ENCODE measurements around the gene CCDC14.

The CCDC14 gene

DNA sequence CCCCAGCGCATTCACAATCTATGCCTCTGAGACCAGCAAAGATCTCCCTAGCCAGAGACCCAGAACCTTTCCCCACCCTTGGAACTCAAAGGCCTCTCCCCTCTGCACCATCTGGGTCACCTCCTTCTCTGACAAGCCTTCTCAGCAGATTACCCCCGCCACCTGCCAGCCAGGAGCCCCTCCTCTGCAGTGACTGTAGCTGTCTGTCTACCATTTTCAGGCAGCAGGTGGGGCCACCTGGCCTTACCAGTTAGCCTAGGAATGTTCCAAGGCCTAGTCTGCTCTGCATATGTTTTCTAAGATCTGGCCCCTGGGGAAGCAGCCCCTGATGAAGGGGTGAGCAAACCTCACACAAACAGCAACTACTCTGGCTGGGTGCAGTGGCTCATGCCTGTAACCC lies 79.3 kb downstream of the CCDC14 start:
- DNase-seq (no peak), ATAC-seq (replicated peaks) (no peak)
- Mint-ChIP-seq H3K4me1 (ENCODE audit: low read depth in 2 of 2) (peaks cover 9 to 10% of the 10 kb centered on the region in 2 donors), H3K4me3 (no peak overlapping the region), H3K27me3 (peaks cover 39 to 90% of the 10 kb centered on the region in 2 donors), H3K27ac (no peak overlapping the region), H3K9me3 (no peaks in the 10 kb centered on the region), H3K36me3 (ENCODE audit: insufficient read depth) (no peaks in the 10 kb centered on the region)

DNA sequence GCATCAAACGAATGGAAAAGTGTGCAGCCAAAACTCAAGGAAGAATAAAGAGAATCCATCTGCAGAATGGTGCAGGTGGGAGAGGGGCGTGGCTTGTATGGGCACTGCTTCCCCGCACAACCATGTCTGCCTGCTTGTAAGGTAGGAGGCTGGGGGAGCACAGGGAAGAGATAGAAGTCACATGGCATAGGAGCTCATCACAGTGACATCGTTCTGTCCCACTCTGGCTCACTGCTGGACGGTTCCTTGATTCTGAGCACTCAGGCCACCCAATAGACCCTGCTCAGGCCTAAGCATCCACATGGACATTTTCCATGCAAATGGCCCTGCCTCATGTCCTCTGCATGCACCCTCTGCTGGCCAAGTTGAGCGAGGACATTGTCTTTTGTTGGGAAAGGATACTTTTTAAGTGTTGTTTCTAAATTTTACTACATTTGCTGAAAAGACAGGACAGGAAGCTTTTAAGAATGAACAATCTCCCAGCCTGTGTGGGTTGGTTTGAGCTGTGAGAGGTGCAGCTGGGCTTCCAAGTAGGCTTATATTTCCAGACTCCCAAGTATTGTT lies 79.9 kb downstream of the CCDC14 start:
- no peak overlapping the region for H3K4me3 Mint-ChIP-seq
- ATAC-seq (replicated peaks), result no peak
- no peak overlapping the region for H3K27ac Mint-ChIP-seq
- DNase-seq, result no peak
- H3K36me3 Mint-ChIP-seq (ENCODE audit: insufficient read depth), result no peaks in the 10 kb centered on the region
- no peaks in the 10 kb centered on the region for H3K9me3 Mint-ChIP-seq
- H3K4me1 Mint-ChIP-seq (ENCODE audit: low read depth in 2 of 2), result peaks cover 9 to 10% of the 10 kb centered on the region in 2 donors
- H3K27me3 Mint-ChIP-seq, result peaks cover 34 to 84% of the 10 kb centered on the region in 2 donors

DNA sequence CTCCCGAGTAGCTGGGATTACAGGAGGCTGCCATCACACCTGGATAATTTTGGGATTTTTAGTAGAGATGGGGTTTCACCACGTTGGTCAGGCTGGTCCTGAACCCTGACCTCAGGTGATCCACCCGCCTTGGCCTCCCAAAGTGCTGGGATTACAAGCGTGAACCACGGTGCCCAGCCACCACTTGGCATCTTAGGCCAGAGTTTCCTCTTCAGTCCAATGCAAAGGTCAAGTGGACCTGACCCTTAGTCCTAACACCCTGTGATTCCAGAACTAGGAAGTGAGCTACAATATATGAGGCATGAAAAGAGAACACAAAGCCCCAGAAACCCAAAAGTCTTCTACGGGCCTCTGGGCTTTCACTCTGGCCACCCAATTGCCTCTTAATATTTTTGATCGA lies 82.2 kb downstream of the CCDC14 start:
- ATAC-seq (replicated peaks) (no peak), DNase-seq (no peak)
- no peaks in the 10 kb centered on the region for H3K36me3 Mint-ChIP-seq (ENCODE audit: insufficient read depth)
- no peak overlapping the region for H3K27ac Mint-ChIP-seq
- H3K27me3 Mint-ChIP-seq, result peaks cover 30 to 61% of the 10 kb centered on the region in 2 donors
- H3K9me3 Mint-ChIP-seq, result no peaks in the 10 kb centered on the region
- no peak overlapping the region for H3K4me3 Mint-ChIP-seq
- H3K4me1 Mint-ChIP-seq (ENCODE audit: low read depth in 2 of 2), result peaks cover 6% of the 10 kb centered on the region in 2 donors

DNA sequence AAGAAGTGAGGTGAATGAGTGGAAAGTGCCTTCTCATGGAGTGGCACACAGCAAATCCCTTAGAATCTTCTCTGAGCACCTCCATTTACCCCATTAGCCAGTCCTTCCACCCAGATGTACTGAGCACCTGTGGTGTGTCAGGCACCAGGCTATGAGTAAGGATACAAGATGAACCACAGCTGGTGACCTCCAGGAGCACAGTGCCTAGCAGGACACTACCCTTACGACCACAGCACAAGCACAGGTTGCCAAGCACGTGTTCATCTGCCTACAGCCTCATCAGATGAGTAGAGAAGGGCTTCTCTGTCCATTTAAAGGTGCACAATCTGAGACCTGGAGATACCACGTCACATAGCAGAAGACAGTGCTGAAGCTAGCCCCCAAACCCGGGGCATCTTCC lies 83.1 kb downstream of the CCDC14 start:
- DNase-seq, result no peak
- H3K27me3 Mint-ChIP-seq, result peaks cover 22 to 55% of the 10 kb centered on the region in 2 donors
- H3K4me3 Mint-ChIP-seq, result no peak overlapping the region
- ATAC-seq (replicated peaks), result no peak
- no peaks in the 10 kb centered on the region for H3K9me3 Mint-ChIP-seq
- no peaks in the 10 kb centered on the region for H3K36me3 Mint-ChIP-seq (ENCODE audit: insufficient read depth)
- H3K4me1 Mint-ChIP-seq (ENCODE audit: low read depth in 2 of 2), result no peaks in the 10 kb centered on the region
- no peak overlapping the region for H3K27ac Mint-ChIP-seq

DNA sequence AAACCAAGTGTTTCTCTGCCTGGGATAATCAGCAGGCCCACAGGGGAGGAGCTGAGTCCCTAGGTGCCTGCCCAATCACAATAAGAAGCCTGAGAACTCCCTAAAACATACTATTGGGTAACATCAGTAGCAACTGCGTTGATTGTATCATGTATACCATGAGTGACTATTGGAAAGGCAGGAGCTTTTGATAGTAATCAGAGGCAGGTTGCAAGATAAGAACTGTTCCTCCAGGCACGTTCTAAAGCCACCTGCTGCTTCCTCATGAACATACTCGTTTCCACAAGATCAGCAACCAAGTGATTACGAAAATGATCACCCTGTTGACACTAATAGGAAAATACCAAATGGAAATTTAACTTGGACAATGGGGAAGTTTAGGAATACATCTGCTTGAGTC lies 83.6 kb downstream of the CCDC14 start:
- H3K27me3 Mint-ChIP-seq, result peaks cover 17 to 55% of the 10 kb centered on the region in 2 donors

DNA sequence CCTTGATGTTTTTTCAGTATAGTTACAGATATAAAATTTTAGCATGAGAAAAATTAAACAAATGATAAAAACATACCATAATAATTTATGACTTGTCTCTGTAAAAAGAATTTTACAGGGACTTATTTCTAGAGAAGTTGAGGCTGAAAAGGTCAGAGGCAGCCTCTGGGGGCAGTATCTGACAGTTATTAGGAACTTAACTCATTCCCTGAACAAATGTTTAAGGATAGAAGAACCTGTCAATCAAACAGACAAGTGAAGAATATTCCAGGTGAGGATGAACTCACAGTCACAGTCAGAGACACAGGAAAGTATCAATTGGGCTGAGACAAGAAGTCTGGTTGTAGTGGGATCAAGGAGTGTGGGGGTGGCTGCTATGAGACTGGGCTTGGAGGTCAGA lies 84.2 kb downstream of the CCDC14 start:
- H3K27ac Mint-ChIP-seq, result no peak overlapping the region
- no peaks in the 10 kb centered on the region for H3K36me3 Mint-ChIP-seq (ENCODE audit: insufficient read depth)
- DNase-seq (no peak), ATAC-seq (replicated peaks) (no peak)
- H3K4me3 Mint-ChIP-seq, result no peak overlapping the region
- no peaks in the 10 kb centered on the region for H3K9me3 Mint-ChIP-seq
- peaks cover 13 to 55% of the 10 kb centered on the region in 2 donors for H3K27me3 Mint-ChIP-seq
- H3K4me1 Mint-ChIP-seq (ENCODE audit: low read depth in 2 of 2), result no peaks in the 10 kb centered on the region

More for the DNA sequence above, 83.6 kb downstream of the CCDC14 start:
- Mint-ChIP-seq H3K4me1 (ENCODE audit: low read depth in 2 of 2) (no peaks in the 10 kb centered on the region), H3K4me3 (no peak overlapping the region), H3K9me3 (no peaks in the 10 kb centered on the region), H3K36me3 (ENCODE audit: insufficient read depth) (no peaks in the 10 kb centered on the region), H3K27ac (no peak overlapping the region)
- no peak for ATAC-seq (replicated peaks)
- no peak for DNase-seq

DNA sequence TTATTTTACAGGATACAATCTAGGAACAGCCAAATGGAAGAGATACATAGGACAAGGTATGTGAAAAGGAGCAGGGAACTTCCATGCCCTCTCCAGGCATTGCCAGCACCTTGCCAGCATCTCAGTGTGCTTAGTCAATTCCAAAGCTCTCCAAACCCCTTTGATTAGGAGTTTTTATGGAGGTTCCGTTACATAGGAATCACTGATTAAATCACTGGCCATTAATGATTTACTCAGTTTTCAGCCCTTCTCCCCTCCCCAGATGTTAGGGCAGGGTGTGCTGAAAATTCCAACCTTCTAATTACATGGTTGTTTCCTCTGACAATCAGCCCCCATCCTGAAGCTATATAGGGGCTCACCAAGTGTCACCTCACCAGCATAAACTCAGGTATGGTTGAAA lies 88.4 kb downstream of the CCDC14 start:
- H3K27ac Mint-ChIP-seq, result no peak overlapping the region
- no peak for ATAC-seq (replicated peaks)
- no peaks in the 10 kb centered on the region for H3K36me3 Mint-ChIP-seq (ENCODE audit: insufficient read depth)
- peaks cover 0 to 1% of the 10 kb centered on the region in 2 donors for H3K9me3 Mint-ChIP-seq
- no peak overlapping the region for H3K4me3 Mint-ChIP-seq
- no peaks in the 10 kb centered on the region for H3K4me1 Mint-ChIP-seq (ENCODE audit: low read depth in 2 of 2)
- DNase-seq, result no peak
- peaks cover 8 to 36% of the 10 kb centered on the region in 2 donors for H3K27me3 Mint-ChIP-seq

DNA sequence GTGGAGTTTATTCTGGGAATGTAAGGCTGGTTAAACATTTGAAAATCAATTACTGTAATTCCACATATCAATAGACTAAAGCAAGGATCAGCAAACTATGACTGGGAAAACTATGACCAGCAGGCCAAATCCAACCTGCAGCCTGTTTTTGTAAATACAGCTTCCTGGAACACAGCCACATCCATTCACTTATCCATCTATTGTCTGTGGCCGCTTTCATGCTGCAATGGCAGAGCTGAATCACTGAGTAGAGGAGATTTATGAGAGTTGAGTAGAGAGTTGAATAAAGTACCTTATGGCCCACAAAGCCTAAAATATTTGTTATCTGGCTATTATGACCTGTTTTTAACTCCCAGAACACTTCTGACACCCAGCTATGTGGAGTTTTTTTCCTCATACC lies 89.1 kb downstream of the CCDC14 start:
- H3K4me1 Mint-ChIP-seq (ENCODE audit: low read depth in 2 of 2), result no peaks in the 10 kb centered on the region
- ATAC-seq (replicated peaks) (no peak), DNase-seq (no peak)
- no peak overlapping the region for H3K4me3 Mint-ChIP-seq
- peaks cover 0 to 1% of the 10 kb centered on the region in 2 donors for H3K9me3 Mint-ChIP-seq
- H3K36me3 Mint-ChIP-seq (ENCODE audit: insufficient read depth), result no peaks in the 10 kb centered on the region
- H3K27me3 Mint-ChIP-seq, result peaks cover 12 to 42% of the 10 kb centered on the region in 2 donors
- no peak overlapping the region for H3K27ac Mint-ChIP-seq

DNA sequence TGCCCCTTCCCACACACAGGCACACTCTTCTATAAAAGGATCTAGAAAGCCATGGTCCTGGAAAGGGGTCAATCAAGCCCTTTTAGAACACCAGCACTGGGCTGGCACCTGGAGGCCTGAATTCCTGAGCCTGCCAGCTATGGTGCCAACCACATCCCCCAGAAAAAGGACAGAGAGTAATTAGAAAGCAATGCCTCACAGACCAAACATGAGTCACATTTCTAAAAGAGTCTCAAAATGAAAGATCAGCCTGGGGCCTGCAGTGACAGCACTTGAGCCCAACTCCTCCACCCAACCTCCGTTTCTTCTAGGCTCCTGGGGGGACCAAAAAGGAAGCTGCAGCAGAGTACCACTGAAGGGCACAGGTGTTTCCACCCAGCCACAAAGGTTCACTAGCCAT lies 91.0 kb downstream of the CCDC14 start:
- DNase-seq, result no peak
- Mint-ChIP-seq H3K27me3 (peaks cover 14 to 49% of the 10 kb centered on the region in 2 donors), H3K36me3 (ENCODE audit: insufficient read depth) (no peaks in the 10 kb centered on the region), H3K9me3 (peaks cover 0 to 1% of the 10 kb centered on the region in 2 donors), H3K4me1 (ENCODE audit: low read depth in 2 of 2) (no peaks in the 10 kb centered on the region), H3K27ac (no peak overlapping the region), H3K4me3 (no peak overlapping the region)
- ATAC-seq (replicated peaks), result no peak

DNA sequence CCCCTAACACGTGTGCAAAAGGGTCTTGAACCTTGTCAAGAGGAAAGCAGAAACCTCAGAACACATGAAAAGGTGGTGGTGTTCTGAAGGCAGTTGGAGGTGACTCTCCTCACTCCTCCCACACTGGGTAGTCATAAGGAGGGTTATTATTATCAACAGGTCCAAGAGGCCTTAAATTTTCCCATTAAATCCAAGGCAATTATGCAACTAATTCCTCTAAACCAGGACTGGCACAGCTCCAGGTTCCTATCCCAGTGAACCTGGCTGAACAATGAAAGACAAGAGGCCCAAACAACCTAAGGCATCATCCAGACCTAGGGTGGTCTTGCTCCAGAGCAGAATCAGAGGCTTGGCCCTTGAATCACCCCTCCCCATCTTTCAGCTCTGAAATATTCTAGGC lies 91.9 kb downstream of the CCDC14 start:
- peaks cover 14 to 49% of the 10 kb centered on the region in 2 donors for H3K27me3 Mint-ChIP-seq
- no peaks in the 10 kb centered on the region for H3K4me1 Mint-ChIP-seq (ENCODE audit: low read depth in 2 of 2)
- H3K27ac Mint-ChIP-seq, result no peak overlapping the region
- DNase-seq (no peak), ATAC-seq (replicated peaks) (no peak)
- no peaks in the 10 kb centered on the region for H3K36me3 Mint-ChIP-seq (ENCODE audit: insufficient read depth)
- H3K9me3 Mint-ChIP-seq, result peaks cover 0 to 1% of the 10 kb centered on the region in 2 donors
- H3K4me3 Mint-ChIP-seq, result no peak overlapping the region

DNA sequence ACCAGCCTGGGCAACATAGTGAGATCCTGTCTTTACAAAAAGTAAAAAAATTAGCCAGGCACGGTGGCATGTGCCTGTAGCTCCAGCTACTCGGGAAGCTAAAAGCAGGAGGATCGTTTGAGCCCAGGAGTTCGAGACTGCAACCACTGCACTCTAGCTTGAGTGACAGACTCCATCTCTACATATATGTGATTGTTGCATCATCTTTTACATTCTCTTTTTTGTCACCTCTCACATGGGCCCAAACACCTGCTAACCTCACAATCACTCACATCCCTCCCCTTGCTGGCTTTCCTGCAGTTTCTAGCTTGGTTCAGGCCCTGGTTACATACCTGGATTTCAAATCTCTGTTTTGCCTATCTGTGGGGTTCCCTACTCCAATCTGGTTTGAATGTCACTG lies 96.3 kb downstream of the CCDC14 start:
- Mint-ChIP-seq H3K9me3 (no peaks in the 10 kb centered on the region), H3K27ac (no peak overlapping the region), H3K27me3 (peaks cover 18 to 29% of the 10 kb centered on the region in 2 donors), H3K4me1 (ENCODE audit: low read depth in 2 of 2) (peaks cover 0 to 2% of the 10 kb centered on the region in 2 donors), H3K36me3 (ENCODE audit: insufficient read depth) (no peaks in the 10 kb centered on the region), H3K4me3 (no peak overlapping the region)
- DNase-seq (no peak), ATAC-seq (replicated peaks) (no peak)

Data from effector memory CD8-positive, alpha-beta T cell (primary cell).